OCI-LY3 (cell line): ENCODE measurements around the gene UMAD1.

Source experiments
- H2AFZ ChIP-seq: fragments of 200-600, 300-600 bp; shearing (Covaris generic); 2 replicates; pipeline ENCODE4 v1.6.0; 2014; ENCODE audit warnings: antibody characterized with exemption, low read depth, low read length
- H3K27ac ChIP-seq: fragments of 200-600, 300-600 bp; sonication (generic); 2 replicates; pipeline ENCODE4 v1.5.1; 2014; ENCODE audit warnings: mild to moderate bottlenecking, low read length, moderate library complexity, mixed read lengths
- H3K27me3 ChIP-seq: fragments of 200-600, 300-600 bp; sonication (generic); 2 replicates; pipeline ENCODE4 v1.6.1; 2014; ENCODE audit warnings: low read depth, low read length, mixed read lengths
- H3K36me3 ChIP-seq: fragments of 200-600, 300-600 bp; sonication (generic); replicated peaks from 2 replicates; pipeline ENCODE3; 2014; ENCODE audit warnings: low read depth, low read length, mixed read lengths
- H3K4me1 ChIP-seq: fragments of 300-600, 200-600 bp; sonication (generic); 2 replicates; pipeline ENCODE4 v1.6.1; 2014; ENCODE audit warnings: low read length, mixed read lengths
- H3K4me2 ChIP-seq: fragments of 200-600, 300-600 bp; sonication (generic); 2 replicates; pipeline ENCODE4 v1.6.1; 2014; ENCODE audit warnings: low read length, mixed read lengths
- H3K4me3 ChIP-seq: fragments of 300-600, 200-600 bp; sonication (generic); 2 replicates; pipeline ENCODE4 v1.5.1; 2014; ENCODE audit warnings: antibody characterized with exemption, mild to moderate bottlenecking, low read length, moderate library complexity
- H3K79me2 ChIP-seq: fragments of 300-600, 200-600 bp; shearing (Covaris generic); 2 replicates; pipeline ENCODE4 v1.6.1; 2014; ENCODE audit warnings: mild to moderate bottlenecking, low read length, mixed read lengths
- H3K9ac ChIP-seq: fragments of 300-600, 200-600 bp; shearing (Covaris generic); 2 replicates; pipeline ENCODE4 v1.6.0; 2014; ENCODE audit warnings: mild to moderate bottlenecking, low read length, moderate library complexity
- H3K9me3 ChIP-seq: fragments of 200-600, 300-600 bp; shearing (Covaris generic); 2 replicates; pipeline ENCODE4 v1.6.1; 2014; ENCODE audit warnings: low read length, mixed read lengths; ENCODE audit not compliant: insufficient read depth
- H4K20me1 ChIP-seq: fragments of 200-600, 300-600 bp; sonication (generic); 2 replicates; pipeline ENCODE4 v1.6.1; 2016; ENCODE audit warnings: low read length, mixed read lengths; ENCODE audit not compliant: insufficient read depth
- CTCF ChIP-seq: fragments of 200-600, 300-600 bp; sonication (generic); IDR thresholded peaks from 2 replicates; pipeline ENCODE4 v1.5.1; 2014; ENCODE audit warnings: antibody characterized with exemption, low read length, low read depth
- EZH2phosphoT487 ChIP-seq: fragments of 200-600 bp; shearing (Covaris generic); IDR thresholded peaks from 2 replicates; pipeline ENCODE4 v1.6.1; 2018; ENCODE audit warnings: antibody characterized with exemption, mixed run types, low read depth

UMAD1 gene

GRCh38 chr7:7757576-7757975 lies 117.0 kb downstream of the UMAD1 start:
- Histone ChIP-seq H3K4me1 (peaks cover 12% of the 10 kb centered on the region), H3K79me2 (no peaks in the 10 kb centered on the region), H3K27ac (no peak overlapping the region), H3K9ac (no peak overlapping the region), H3K27me3 (no peaks in the 10 kb centered on the region), H4K20me1 (no peaks in the 10 kb centered on the region), H2AFZ (no peak overlapping the region), H3K9me3 (no peaks in the 10 kb centered on the region), H3K36me3 (no peaks in the 10 kb centered on the region), H3K4me3 (no peak overlapping the region), H3K4me2 (no peak overlapping the region)
- TF ChIP-seq CTCF: no peak
- TF ChIP-seq EZH2phosphoT487: no peak

GRCh38 chr7:7761340-7761973 lies 120.9 kb downstream of the UMAD1 start:
- H3K4me3 ChIP-seq: peak overlapping the region; percentile 48
- no peaks in the 10 kb centered on the region for H4K20me1 ChIP-seq
- H3K27ac ChIP-seq: no peak overlapping the region
- no peak overlapping the region for H2AFZ ChIP-seq
- no peaks in the 10 kb centered on the region for H3K79me2 ChIP-seq
- H3K27me3 ChIP-seq: no peaks in the 10 kb centered on the region
- peak overlapping the region; percentile 70 for H3K4me2 ChIP-seq
- H3K4me1 ChIP-seq: peaks cover 16% of the 10 kb centered on the region
- no peak overlapping the region for H3K9ac ChIP-seq
- no peaks in the 10 kb centered on the region for H3K36me3 ChIP-seq
- peak; percentile 50 for TF ChIP-seq CTCF
- no peak for TF ChIP-seq EZH2phosphoT487
- H3K9me3 ChIP-seq: no peaks in the 10 kb centered on the region

DNA sequence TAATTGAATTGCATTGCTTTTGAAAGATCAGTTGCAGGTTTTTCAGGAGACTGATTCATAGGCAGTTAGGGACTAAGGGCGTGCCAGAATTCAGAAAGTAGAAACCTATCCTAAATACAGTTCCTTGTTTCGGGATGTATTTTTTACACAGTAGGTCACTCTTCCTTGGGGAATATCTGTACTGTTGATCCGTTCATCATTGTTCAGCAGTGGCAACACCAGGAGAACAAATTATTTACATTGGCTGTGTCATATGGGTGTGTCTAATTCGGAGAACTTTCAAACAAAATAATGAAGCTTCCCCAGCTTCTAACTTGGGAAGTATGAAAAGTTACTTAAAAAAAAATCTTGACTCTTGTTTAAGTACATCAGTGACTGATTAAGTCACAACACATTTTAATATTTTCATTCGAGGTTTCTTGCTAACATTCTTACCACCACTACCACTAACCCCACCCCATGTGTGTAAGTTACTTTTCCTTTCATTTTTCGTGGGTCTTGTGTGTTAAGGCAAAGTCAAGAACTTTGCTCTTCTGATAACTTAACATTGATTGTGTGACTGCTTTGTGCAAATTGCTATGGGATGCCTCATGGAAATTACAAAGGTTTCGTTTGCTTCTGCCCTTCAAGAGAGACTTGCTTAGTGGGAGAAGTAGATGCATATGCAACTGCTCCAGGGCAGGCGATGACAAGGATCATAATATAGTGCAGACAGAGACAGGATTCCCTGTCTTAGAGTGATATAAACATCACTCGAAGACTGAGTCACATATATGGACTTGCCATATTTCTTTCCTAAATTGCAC lies 121.6 kb downstream of the UMAD1 start:
- Histone ChIP-seq H3K4me2 (peak overlapping the region; percentile 70), H3K27ac (no peak overlapping the region), H4K20me1 (no peaks in the 10 kb centered on the region), H3K36me3 (no peaks in the 10 kb centered on the region), H3K4me1 (peaks cover 16% of the 10 kb centered on the region), H3K27me3 (no peaks in the 10 kb centered on the region), H3K9me3 (no peaks in the 10 kb centered on the region), H3K79me2 (no peaks in the 10 kb centered on the region), H2AFZ (no peak overlapping the region), H3K4me3 (peak overlapping the region; percentile 48), H3K9ac (no peak overlapping the region)
- TF ChIP-seq CTCF (no peak), EZH2phosphoT487 (no peak)

- Histone ChIP-seq H3K27me3 (no peaks in the 10 kb centered on the region), H3K27ac (no peak overlapping the region)
Measured at GRCh38 chr7:7764520-7765396, 124.2 kb downstream of the UMAD1 start.

More at GRCh38 chr7:7764520-7765396, 124.2 kb downstream of the UMAD1 start:
- no peaks in the 10 kb centered on the region for H3K36me3 ChIP-seq
- H3K9ac ChIP-seq: no peak overlapping the region
- no peak for TF ChIP-seq CTCF
- no peak for TF ChIP-seq EZH2phosphoT487
- H3K79me2 ChIP-seq: no peaks in the 10 kb centered on the region
- no peaks in the 10 kb centered on the region for H4K20me1 ChIP-seq
- no peaks in the 10 kb centered on the region for H3K9me3 ChIP-seq
- no peak overlapping the region for H3K4me3 ChIP-seq
- peaks cover 23% of the 10 kb centered on the region for H3K4me1 ChIP-seq
- H3K4me2 ChIP-seq: no peak overlapping the region
- no peak overlapping the region for H2AFZ ChIP-seq
